Inferior parietal cortex (tissue), 1 donor: ENCODE measurements around the gene PPP1R17.

Experiments
- DNase-seq: peaks from one replicate; pipeline ENCODE4 v3.0.0-alpha.2; 2016; ENCODE audit errors: extremely low spot score

PPP1R17 gene

GRCh38 chr7:31687024-31687748 lies at the start of gene PPP1R17:
Gene PPP1R17 (plus strand): TSS chr7:31687215. CDS start chr7:31692442, 5,227 bp downstream.
- DNase-seq = peak; percentile 17

- no peak for DNase-seq
Observed at GRCh38 chr7:31640381-31640780, 46.6 kb upstream of the PPP1R17 start.

- DNase-seq = no peak
Observed at GRCh38 chr7:31642681-31643115, 44.3 kb upstream of the PPP1R17 start.

- DNase-seq = no peak
Observed at GRCh38 chr7:31646942-31647341, 40.1 kb upstream of the PPP1R17 start.

- DNase-seq = no peak
Observed at GRCh38 chr7:31647511-31647910, 39.5 kb upstream of the PPP1R17 start.

- DNase-seq = peak; percentile 64
Observed at GRCh38 chr7:31648288-31648687, 38.7 kb upstream of the PPP1R17 start.

GRCh38 chr7:31648880-31649279 lies 38.1 kb upstream of the PPP1R17 start:
- no peak for DNase-seq

GRCh38 chr7:31651234-31652062 lies 35.6 kb upstream of the PPP1R17 start:
- DNase-seq = no peak

GRCh38 chr7:31652063-31652326 lies 35.0 kb upstream of the PPP1R17 start:
- DNase-seq = no peak

- no peak for DNase-seq
Observed at GRCh38 chr7:31663072-31663471, 23.9 kb upstream of the PPP1R17 start.

- DNase-seq = no peak
Observed at GRCh38 chr7:31664890-31665289, 22.1 kb upstream of the PPP1R17 start.

GRCh38 chr7:31665546-31665945 lies 21.5 kb upstream of the PPP1R17 start:
- no peak for DNase-seq

- DNase-seq = no peak
Observed at GRCh38 chr7:31669461-31669860, 17.6 kb upstream of the PPP1R17 start.

GRCh38 chr7:31679574-31680305 lies 7.3 kb upstream of the PPP1R17 start:
- DNase-seq = no peak

- DNase-seq = no peak
Observed at GRCh38 chr7:31683445-31684225, 3.4 kb upstream of the PPP1R17 start.

GRCh38 chr7:31688372-31688771 lies 1.4 kb downstream of the PPP1R17 start:
- DNase-seq = no peak

- DNase-seq = no peak
Observed at GRCh38 chr7:31688996-31689395, 2.0 kb downstream of the PPP1R17 start.

GRCh38 chr7:31690935-31691334 lies 3.9 kb downstream of the PPP1R17 start:
- no peak for DNase-seq

- no peak for DNase-seq
Observed at GRCh38 chr7:31692451-31692850, 5.4 kb downstream of the PPP1R17 start.

- no peak for DNase-seq
Observed at GRCh38 chr7:31692871-31693270, 5.9 kb downstream of the PPP1R17 start.

- peak; percentile 37 for DNase-seq
Observed at GRCh38 chr7:31695859-31696614, 9.0 kb downstream of the PPP1R17 start.
